ENCODE results near the gene ABHD15.

The ABHD15 gene

DNA sequence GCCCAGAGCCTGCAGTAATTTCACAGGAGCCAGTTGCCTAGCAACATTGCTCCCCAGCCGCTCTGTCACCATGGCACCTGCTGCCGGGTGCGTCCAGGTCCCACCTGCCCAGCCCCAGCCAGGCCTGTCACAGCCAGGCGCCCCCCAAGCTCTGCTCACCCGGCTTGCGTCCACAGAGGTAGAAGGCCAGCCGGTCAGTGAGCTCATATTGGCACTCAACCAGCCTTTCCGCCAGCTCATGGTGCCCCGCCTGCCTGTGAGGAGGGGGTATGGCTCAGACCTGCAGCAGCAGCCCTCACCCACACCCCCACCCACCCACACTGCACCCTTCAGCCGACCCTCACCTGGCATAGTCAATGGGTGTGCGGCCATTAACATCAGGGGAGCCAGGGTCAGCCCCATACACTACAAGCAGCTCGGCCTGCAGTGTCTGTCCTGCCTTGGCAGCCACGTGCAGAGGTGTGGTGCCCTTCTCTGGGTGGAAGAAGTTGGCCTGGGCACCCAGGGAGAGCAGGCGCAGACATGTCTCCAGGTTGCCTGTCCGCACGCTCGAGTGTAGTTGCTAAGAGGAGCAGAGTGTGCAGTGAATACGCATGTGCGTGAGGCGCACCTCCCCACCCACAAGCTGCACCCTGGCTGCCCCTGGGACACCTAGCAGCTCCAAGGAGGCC lies 14.9 kb upstream of the ABHD15 start:
- DNase-seq, result no peak

DNA sequence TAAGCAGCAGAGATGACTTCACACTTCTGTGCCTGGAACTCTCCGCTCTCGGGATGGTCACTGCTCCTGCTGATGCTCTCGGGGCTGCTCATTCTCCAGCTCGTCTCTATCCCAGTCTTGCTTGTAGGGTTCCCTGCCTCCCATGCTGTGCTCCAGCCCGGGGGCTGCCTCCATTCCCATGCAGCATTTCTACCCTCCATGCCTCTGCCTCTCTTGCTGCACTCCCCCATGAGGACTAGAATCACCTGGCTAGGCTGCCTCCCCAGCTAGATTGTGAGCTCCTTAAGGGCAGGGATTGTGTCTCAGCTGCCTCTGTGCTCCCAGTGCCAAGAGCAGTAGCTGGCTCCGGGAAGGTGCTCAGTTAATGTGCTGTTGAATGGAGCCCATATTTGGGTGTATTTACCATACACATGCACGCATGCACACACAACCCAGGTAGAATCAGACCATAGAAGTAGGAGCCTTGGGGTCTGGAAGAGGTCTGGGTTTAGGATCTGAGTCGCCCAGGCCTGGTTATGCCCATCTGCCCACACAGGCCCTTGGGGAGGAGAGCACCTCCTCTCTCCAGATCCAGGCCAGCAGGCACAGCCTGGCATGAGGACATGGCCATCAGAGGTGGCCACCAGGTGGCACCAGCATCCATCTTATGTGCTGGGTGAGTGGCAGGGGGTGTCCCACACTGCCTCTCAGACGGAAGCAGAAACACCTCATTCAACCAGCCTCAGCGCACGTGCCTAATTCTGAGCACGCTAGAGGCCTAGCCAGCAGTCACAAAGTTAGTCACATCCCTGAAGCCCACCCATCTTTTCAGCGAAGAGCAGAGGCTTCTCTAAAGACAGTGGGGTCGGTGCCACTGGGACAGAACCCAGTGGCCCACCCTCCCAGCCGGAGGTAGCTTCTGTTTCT lies 13.3 kb upstream of the ABHD15 start:
- peak; percentile 79 for DNase-seq

DNA sequence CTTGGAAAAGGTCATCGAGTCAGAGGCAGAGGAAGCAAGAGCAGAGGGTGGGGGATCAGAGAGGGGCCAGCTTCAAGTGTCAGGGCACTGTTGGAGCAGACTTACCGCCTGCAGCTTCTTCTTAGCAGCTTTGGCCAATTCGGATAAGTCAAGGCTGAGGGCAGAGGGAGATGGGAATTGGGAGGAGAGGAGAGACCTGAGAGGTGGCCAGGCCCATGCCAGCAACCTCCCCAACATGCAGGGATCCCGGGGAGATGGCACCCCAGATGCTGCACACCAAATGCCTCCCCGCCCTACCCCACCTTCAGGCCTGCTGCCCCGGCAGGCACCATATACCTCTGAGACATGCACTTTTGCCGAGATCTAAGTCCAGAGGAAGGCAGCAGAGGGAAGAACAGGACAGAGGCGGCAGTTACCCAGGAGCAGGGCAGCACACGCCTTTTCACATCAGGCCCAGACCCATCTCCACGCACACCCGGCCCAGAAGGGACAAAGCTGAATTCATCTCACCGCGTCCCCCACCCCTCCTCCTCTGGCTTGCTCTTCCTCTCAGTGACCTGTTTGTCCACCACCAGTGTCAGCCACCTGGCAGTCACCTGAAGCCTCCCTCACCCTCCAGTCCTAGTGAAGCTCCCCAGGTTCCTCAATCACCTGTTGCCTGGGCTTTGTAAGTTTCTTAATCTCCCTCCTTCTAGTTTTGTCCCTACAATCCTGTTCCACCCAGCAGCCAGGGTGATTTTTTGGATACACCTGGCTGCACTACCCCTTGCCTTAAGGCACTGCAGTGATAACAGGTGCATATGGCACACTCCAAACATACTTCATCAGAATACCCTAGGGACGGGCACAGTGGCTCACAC lies 12.0 kb upstream of the ABHD15 start:
- no peak for DNase-seq

DNA sequence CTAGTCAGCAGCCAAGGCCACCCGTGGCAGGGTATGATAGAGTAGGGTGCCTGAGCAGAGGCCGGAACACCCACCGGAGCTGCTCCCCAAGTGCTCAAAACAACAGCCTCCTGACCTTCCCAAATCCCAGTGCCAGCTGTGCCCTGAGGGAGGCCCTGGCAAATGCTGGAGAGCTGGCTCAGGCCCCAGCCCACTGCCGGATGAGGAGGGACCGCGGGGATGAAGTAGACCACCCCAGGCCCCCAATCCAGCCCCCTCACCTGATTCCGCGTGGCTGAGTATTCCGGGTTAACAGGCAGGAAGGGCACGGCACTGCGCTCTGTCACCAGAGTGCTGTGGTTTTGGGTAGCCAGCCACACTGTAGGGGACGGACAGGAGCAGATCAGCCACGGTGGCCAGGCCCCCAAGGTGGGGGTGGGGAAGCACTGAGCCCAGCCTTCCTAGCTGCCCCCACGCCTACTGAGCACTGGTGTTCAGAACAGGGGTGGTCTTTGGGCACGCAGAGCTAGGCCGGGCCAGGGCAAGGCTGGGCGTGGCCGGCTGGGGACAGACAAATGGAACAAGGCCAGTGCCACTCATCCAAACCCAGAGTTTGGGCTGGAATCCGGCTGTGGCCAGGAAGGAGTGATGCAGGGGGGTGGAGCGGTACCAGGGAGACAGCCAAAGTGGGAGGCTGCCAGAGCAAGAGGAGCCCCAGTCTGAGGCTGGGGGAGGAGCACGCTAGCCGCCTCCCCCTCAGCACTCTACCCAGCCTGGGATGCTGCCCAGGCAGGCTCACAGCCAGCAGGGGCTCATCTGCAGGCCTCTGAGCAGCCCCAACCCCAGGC lies 10.8 kb upstream of the ABHD15 start:
- DNase-seq, result no peak

DNA sequence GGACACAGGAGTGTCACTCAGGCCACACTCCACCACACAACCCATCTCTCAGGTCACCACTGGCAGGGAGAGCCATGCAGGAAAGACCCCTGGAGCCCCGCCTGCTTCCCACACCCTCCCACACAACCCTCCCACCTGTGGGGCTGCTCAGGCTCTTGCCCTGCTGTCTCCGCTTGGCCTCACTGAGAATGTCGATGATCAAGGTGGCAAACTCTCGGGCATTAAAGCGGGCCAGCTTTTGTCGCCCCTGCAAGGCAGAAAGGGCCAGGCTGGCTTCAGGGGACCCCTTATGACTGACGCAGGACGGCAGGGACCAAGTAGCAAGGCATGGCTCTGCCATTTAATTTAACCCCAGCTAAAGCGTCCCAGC lies 10.1 kb upstream of the ABHD15 start:
- no peak for DNase-seq

DNA sequence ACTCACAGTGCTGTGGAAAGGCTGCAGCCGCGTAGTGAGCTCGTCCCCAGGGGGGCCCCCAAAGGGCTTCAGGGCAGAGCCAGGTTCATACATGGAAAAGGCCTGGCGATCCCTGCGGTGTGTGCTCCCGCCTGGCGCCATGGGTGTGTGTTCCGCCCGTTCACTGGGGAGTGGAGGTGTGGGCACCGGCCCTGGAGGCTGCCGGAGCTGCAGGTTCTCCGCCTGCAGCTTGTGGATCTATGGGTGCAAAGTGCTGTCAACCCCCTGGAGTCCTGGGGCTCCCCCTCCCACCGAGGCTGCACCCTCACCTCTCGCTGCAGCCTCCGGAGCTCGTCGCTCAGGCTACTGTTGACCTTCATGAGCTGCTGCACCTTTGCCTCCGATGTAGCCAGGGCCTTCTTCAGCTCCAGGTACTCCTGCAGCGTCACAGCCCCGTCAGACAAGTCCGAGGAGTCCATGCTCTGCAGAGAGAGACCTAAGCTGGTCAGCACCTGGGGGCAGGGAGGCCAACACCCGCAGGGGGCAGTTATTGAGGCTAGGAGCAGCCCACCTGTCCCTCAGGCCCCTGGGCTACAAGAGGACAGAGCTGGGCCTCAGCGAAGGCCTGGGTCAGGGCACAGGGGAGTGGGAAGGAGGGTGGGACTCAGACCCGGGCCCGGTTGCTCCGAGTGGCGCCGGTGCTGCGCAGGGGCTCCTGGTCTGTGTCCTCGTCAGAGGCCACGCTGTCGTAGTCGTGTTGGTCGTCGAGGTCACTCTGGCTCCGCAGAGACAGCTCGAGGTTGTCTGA lies 9.6 kb upstream of the ABHD15 start:
- no peak for DNase-seq

DNA sequence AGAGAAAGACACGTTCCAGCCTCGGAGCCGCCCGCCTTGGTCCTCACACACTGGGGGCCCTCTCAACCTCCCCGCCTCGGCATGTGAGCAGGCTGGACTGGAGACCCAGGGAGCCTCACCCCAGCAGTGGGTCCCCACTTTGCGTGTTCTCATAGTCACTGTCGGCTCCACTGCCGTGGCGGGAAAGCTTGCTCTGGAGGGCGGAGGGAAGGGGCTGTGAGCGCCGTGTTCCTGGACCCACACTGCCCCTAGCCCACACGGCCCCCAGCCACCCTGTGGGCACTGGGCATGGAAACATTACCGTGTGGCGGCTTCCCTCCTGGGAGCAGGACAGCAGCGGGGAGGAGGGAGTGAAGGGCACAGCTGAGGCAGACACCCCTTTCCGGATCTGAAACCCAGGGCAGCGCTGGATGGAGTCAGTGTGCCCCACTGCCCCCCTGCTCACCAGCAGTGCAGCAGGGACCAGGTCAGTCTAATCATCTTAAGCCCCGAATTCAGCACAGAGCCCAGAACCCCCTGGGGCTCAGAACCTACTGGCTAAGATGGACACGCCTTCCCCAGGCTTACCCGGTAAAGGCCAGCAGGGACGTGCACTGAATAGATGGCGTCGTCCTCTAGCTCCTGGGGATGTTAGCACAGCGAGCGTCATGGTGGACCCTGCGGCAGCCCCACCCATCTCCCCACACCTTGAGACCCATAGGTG lies 8.8 kb upstream of the ABHD15 start:
- DNase-seq, result no peak

DNA sequence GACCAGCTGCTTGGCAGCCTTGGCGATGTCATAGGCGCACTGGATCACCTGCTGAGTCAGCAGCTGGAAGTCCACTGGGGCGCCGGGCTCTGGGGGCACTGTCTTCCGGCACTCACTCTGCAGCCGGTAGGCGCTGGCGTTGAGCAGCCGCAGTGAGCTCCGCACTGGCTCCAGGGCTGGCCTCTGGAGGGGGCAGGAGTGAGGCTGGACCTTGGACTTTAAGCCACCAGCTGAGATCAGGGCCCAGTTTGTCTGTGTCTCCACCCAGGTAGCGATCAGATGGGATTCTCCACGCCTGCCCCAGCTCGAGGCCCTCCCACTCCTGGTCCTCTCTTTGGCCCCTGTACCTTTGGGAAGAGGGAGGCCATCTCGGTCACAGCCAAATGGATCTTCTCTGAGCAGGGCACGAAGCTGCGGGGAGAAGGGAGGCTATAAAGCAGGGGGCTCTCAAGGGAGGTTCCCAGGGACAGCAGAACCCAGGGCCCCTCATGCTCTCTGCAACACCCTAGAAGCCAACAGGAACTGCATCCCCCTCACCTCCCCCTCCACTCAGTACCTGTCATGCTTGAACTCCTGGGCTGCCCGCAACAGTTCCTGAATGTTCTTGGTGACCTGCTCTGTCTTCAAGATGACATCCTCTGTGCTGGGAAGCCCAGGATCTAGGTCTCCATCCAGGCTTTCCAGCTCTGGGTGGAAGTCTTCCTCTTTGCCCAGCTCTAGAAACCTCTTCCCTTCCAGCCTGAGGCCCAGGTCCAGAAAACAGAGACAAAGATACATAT lies 8.1 kb upstream of the ABHD15 start:
- no peak for DNase-seq

DNA sequence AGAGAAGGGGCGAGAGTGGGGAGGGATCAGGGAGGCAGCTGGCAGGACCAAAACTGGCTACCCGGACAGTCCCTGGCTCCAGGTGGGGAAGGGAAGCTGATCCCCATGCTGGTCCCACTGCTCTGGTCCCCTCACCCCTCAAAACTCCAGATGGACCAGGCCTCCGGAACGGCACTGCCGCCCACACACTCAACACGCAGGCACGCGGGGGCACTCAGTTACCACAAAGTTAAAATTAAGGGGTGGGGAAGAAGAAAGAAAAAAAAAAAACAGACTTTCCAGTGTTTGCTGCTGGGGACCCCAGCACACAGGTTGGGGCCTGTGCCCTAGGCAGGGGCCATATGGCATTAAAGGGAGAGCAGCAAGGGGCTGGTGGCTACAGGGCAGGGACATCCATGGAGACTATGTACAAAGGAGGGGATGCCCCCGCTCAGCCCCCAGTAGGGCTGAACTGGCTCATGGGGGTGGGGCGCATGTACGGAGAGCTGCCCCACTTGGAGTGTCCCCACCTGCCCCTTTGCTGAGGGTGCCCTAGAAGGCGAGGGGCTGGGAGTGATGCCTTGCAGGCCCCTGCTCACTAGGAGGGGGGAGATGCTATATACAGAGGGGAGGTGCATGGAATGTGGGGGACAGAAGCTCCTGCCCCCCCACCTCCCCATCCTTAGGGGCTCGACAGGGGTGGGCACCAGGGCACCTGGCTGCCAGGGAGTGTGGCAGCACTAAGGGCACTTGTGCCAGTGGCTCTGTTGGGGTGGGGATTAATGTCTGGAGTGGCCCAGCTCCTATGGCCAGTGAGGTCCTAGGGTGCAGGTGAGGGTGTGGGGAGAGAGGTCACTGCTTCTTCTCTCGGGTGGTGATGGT lies 7.3 kb upstream of the ABHD15 start:
- DNase-seq, result no peak

DNA sequence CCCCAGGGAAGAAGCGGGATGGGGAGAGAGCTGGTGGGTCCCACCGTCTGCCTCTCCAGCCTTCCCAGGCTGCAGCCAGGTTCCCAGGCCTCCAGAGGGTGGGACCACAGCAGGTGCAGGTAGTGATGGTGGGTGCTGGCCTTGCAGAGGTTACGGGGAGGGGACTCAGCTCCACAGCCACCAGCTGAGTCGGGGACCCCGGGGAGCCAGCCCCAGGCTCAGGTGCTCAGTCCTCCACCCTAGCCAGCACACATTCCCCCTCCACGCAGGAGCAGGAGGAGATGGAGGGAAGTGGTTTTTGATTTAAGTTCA lies 6.7 kb upstream of the ABHD15 start:
- DNase-seq, result no peak

DNA sequence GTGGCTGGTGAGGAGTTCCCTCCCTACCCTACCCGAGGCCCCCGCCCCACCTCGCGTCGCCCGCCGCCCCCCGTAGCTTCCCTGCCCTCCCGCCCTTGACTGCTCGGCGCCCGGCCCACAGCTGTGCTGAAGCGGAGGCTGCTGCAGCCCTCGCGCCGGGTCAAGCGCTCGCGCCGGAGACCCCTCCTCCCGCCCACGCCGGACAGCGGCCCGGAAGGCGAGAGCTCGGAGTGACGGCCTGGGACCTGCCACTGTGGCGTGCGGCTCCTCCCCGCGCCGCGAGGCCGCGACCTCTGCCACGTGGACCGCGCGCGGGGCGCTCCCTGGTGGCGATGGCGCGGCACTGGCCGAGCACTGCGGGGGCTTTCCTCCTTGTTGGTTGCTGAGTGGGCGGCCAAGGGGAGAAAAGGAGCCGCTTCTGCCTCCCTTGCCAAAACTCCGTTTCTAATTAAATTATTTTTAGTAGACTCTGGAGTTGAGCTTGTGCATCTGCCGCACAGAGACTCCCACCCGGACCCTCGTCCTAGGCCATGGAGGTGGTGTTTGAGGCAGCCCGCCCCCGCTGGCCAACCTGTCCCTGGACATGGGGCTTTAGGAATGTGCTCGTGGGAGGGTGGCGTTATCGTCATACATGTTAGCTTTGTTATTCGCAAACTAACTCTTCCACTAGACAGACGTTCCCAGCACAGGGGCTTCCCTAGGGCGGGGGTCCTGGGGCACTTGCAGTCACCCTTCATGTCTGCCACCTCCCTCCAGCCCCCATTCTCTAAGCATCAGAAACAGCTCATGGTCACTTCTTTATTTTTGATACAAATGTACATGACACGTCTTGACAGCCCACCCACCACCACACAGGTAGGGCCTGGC lies 6.1 kb upstream of the ABHD15 start:
- no peak for DNase-seq

DNA sequence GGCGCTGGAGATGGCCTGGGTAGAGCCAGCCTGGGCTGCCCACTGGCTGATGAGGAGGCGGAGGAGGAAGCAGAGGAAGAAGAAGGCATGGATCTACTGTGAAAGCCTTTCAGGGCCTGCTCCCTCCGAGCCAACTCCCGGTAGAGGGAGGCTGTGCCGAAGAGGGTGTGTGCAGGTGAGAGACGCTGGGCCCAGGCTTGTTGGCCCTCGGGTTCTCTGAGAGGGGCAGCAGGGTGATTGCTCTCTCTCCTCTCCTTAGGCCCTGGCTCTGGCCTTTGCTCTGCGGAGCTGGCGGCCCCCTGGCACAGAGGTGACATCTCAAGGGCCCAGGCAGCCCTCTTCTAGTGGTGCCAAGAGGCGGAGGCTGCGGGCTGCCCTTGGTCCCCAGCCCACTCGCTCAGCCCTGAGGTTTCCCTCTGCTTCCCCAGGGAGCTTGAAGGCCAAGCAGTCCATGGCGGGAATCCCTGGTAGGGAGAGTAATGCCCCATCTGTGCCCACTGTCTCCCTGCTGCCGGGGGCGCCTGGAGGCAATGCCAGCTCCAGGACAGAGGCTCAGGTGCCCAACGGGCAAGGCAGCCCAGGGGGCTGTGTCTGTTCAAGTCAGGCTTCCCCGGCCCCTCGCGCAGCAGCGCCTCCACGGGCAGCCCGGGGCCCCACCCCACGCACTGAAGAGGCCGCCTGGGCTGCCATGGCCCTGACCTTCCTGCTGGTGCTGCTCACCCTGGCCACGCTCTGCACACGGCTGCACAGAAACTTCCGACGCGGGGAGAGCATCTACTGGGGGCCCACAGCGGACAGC lies 5.2 kb upstream of the ABHD15 start:
- DNase-seq, result no peak

DNA sequence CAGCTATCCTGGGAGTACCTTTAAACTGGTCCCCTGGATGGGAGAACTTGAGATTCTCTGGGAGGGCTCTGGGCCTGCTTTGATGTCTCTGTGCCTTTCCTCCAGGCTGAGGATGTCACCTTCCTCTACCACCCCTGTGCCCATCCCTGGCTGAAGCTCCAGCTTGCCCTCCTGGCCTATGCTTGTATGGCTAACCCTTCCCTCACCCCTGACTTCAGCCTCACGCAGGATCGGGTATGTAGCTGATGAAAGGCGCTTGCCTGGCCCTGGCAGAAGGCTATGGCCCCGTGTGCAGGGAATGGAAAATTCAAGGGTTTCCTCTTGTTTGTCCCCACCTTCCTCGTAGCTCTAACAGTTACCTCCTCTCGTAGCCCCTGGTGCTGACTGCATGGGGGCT lies 4.6 kb upstream of the ABHD15 start:
- DNase-seq, result no peak

DNA sequence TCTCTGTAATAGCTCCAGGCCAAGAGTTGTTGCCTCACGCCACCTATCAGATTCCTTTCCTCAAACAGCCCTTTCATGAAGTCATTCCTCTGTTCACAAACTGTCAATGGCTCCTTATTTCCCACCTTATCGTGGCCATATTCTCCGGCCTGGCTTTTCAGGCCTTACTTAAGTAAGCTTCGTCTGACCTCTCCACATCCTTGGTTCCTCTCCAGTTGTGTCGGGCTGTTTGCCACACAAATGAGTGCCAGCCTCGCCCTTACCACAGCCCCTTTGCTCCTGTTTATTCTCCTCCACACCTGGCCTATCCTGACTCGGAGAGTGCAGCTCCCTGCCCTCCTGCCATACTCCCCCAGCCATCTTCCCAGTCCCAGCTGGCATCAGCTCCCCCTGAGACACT lies 3.7 kb upstream of the ABHD15 start:
- DNase-seq, result no peak

DNA sequence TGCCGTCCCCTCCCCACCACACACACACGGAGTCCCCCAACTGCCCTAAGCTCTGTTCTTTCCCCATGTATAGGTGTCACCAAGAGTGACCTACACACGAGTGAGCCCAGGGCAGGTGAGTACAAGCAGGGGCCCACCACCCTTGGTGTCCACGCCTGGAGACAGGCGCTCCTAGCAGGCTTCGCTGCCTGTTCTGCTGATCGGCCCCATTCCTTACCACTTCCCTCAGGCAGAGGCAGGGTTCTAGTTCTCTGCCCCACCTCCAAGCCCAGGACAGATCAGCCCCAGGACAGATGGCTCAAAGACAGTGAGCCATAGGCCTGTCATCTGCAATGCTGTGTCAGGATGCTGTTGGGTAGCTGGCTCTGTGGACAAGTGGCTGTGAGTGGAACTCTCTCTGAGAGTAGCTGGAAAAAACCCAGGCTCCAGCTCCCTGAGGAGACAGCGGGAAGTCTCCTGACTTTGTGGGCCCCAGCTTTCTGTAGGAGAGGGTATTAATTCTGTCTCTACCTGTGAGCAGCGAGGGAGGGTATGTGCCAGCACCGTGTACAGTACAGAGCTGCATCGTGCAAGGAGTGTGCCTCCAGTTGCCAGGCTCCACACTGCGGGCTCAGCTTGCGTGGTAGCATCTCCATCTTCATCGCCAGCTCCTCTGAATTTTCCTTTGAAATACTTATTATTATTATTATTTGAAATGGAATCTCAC lies 2.6 kb upstream of the ABHD15 start:
- DNase-seq, result no peak

DNA sequence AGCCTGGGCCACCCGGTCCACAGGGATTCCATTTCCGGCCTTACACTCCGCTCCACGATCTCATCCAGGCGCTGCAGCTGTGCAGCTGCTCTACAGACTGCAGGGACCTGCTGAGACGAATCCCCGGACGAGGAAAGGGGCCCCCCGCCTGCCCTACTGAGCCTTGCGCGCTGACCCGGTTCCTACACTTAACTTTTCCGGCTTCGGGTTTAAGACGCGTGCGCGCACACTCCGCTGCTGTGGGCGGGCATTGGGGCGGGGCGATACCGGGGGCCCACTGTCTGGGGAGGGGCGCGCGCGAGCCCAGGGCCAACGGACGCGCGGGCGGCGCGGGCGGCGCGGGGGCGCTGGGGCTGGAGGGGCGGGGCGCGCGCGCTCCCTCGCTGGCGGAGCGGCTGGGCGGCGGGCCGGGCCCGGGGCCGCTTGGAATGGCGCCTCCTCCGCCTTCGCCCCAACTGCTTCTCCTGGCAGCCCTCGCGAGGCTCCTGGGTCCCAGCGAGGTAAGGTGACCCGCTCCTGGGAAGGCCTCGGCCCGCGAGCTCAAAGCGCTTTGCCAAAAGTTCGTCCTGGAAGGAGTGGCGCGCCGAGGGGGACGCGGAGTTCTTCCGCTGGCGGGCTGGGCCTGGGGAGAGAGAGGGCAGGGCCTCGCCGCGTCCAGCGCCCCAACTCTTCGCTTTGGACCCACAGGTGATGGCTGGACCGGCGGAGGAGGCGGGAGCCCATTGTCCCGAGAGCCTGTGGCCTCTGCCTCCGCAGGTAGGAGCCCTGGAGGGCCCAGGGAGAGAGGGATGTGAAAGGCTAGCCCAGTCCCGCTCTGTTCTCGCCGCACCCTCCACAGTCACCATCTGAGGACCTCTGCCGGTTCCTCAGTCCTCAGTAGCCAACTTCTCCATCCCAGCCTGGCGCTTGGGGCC lies 1.8 kb upstream of the ABHD15 start, which contains the start of gene TP53I13:
TSS of gene TP53I13 (plus strand) at position 371 of the 914 bp plus-strand sequence. CDS start at position 429, 58 bp downstream.
- DNase-seq, result peak; percentile 73

Measured in NCI-H345 (cell line).